HG02678 (cell line): ENCODE measurements around the gene SETD3.

Source experiments
- ATAC-seq: cut with Tn5 transposase; IDR thresholded peaks from one replicate; pipeline ENCODE4 v1.9.1; 2021; ENCODE audit warnings: mild to moderate bottlenecking, moderate library complexity; ENCODE audit not compliant: unreplicated experiment

SETD3 gene

DNA sequence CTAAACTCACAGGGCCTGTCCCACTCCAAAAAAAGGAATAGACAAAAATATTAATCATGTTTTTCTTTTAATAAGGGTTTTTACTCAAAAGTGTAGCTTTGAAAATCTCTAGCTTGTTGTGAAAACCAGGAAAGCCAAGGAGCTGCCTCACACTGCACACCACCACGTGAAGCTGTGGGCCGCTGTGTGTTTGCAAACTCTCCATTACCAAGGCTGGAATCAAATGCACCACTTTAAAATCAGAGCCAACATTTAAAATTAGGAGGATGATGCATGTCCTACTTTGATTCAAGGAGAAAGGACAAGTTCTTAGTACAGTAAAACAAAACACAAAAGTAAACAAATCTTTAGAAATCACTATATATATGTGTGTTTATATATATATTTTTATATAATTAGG is 83.0 kb downstream of the SETD3 start:
- ATAC-seq = no peak

DNA sequence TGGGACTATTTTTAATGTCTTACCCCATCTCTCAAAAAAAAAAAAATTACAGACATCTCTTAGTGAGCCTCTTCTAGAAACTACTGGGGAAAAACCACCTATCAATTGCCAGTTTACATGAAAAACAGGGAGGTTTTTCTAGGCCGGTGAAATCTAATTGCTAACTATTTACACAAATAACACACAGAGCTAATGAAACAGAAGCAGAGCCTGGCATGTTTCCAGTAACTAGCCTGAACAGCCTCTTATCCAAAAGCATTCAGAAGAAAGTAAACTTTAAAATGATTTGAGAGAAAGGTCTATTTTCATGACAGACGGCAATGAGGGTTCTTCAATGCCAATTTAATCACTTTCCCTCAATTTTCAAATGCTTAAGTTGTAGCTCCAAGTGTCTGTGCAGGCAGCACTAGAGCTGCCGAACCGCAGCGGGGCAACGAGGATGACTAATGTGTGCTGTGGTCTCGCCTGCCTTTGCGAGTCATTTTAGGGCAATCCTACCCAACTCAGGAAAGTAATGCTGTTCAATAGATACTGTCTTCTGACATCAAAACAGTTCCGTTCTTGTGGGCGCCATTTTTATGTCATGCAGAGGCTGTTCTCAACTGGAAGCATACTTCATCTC is 84.6 kb downstream of the SETD3 start:
- no peak for ATAC-seq

DNA sequence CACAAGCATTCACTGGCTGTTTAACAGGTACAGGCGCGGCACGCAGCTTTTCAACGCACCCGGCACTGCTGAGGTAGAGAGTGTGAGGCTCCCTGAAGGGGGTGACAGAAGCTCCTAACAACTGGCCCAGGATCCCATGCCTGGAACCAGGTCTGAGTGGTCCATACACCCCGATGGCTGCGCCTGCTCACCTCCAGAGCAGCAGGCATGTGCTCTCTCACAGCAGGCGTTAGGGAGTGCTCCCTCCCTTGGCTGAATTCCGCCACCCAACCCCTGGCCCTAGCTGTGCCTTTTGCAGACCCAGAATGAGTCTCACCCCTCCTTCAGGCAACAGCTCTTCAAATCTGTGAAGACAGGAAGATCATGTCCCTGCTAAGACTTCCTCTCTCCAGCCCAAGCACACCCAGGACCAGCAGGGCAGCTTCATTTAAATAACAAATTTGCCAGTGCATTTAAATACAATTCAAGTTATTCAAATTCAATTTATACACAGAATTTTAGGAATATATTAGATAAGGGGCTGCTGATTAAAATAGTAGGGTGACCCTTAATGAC is 86.0 kb downstream of the SETD3 start:
- no peak for ATAC-seq

DNA sequence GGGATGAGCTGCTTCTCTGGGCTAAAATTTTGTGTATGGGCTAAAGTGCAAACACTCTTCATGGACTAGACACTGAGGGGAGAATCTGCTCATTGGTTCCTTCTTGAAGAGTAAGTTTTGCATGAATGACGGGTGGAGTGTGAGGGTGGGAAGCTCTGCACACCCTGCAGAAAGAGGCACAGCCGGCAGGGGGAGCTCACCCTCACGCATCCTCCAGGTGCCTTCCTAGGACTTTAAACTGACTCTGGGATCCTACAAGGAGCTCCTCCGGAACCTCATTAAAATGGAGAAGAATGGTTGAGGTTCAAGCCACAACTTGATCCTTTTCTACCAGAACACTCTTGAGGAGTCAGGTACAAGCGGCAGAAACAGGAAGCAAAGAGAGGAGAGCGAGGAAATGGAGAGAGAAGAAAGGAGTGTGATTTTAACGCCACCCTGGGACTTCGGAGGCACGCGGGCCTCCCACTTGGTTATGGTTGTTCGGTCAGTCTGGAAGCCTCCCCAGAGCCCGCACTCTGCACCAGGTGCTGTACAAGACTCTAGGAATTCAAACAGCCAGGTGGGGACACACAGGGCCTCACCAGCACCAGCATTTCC is 87.5 kb downstream of the SETD3 start:
- ATAC-seq = peak; percentile 59

DNA sequence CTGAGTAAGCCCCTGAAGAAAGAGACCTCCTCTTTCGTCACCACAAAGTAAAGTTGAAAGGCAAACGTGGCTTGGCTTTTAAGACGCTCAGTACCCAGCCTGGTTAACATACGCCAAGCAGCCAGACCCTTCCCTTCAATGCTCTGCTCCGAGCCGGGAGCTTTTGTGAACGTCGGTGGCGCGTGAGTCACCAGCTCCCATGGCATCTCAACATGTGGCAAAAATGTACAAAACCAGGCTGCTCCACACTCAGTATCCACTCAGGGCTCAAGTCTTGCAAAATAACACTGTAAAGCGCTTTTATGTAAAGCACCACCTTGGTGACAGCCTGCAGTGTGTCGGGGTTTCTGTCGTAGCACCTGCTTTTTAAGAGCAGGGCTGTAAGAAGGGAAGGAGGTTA is 89.0 kb downstream of the SETD3 start:
- no peak for ATAC-seq

DNA sequence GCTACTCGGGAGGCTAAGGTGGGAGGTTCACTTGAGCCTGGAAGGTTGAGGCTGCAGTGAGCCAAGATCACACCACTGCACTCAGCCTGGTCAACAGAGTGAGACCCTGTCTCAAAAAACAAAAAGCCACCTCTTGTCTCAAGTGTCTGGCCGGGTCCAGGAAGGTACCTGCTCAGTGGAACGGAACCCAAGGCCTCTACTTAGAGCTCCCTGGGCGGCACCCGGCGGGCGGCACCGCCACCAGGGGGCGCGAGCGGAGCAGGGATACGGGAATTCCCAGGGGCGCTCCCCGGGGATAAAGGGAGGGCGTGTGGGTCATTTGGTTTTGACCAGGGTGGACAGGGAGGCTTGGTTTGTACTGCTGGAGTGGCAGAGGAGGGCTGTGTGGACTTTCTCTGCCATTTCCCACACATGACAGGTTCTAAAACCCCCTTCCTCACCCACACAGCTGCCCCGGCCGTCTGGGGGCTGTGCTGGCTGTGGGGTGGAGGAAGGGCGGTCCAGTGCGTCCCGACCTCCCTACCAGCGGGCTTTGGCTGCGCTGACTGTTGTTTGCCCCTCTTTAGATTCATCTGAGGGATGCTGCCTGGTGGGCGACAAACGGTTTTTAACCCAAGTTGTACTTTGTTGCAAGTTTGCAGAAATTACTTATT is 91.4 kb downstream of the SETD3 start:
- peak; percentile 43 for ATAC-seq

DNA sequence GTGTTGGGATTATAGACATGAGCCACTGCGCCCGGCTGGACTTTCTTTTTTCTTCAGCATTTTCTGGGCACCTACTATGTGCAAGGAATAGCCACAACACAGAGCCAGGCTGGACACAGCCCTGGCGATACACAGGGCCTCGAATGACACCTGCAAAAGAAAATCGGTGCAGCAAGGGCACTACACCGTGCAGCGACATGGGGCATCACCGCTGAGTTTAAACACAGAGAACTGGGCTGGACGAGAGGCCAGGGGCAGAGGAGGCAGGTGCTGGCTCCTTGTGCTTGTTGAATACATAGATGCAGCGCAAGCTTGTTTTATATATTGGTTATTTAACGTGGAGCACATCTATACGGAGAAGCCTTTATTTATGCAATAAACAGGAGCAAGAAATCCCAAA is 92.4 kb downstream of the SETD3 start:
- no peak for ATAC-seq

DNA sequence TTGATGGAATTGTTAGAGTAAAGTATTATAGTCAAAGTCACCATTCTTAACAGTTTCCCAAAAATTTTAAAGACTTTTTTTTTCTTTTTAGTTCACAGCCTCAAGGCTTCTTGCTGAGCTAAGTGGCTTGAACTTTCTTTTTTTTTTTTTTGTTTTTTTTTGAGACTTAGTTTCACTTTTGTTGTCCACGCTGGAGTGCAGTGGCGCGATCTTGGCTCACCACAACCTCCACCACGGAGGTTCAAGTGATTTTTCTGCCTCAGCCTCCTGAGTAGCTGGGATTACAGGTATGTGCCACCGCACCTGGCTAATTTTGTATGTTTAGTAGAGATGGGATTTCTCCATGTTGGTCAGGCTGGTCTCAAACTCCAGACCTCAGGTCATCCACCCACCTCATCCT is 92.8 kb downstream of the SETD3 start:
- no peak for ATAC-seq

DNA sequence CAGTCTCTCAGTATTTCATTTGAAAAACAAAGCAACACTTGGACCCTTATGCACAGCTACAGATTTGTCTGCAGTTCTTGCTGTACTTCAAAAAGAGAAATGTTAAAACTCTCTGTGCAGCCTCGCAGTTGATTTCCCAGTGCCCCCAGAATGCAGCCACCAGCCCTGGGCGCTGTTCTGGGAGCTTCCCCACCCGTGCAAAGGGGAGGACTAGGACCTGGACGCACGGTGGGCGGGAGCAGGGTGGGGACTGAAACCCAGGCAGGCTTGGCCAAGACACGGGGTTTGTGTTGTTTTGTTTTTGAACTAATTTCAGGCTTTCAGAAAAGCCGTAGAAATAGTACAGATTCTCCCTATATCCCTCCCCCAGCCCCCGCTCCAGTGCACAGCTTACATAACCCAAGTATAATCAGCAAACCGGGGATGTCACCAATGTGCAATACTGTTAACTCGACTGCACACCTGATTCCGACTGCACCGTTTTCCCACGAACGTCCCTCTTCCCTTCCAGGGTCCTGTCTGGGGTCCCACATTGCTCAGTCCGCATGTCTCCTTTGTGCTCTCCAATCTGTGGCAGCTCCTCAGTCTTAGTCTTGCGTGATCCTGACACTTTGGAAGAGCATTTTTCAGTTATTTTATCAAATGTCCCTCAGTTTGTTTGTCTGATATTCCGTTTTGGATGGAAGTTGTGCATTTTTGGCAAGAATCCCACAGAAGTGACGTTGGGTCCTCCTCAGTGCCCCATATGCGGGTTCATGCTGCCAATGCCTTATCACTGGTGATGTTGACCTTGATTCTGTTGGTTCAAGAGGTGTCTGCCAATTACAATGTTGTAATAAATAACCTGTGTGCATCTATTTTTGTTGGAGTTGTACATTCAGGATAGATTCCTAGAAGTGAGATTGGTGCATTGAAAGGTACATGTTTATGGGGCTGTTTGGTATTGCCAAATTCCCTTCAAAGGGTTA is 95.9 kb downstream of the SETD3 start:
- no peak for ATAC-seq

DNA sequence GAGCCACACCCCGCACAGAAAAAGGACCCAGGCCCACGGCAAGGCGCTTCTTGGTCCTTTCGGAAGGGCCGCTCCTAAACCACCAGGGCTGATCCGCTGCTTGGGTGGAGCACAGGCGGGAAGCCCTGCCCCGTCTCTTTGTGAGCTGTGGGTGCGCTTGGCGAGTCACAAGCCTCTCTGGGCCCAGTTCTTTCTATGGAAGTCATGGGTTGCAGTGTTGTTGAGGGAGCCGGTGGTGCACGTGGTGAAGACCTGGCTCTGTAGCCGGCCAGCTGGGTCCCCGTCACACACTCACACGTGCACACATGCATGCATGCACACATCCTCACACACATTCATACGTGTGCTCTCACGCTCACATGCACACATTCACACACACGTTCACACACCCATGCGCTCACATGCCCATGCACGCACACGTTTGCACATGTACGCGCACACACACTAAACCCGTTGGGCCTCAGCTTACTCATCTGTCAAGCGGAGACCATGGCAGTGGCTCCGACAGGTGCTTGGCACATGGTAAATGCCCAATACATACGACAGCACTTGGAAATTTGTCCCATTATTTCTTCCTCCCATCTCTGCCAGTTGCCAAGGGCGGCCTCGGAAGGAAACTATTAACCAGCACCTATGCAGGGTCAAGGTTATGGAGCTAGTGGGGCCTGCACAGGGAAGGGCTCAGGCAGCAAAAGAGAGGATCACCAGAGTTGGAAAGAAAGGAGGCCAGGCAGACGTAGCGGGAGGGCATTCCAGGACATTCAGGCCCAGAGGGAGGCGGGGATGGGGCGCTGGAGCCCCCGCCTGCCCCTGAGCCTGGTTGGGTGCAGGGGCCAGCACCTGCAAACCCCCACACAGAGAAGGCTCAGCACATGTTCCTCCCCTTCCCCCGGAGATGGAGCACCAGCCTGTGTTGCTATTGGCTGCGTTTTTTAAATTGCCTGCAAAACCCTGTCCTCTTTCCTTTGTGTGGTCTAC is 96.9 kb downstream of the SETD3 start:
- no peak for ATAC-seq

DNA sequence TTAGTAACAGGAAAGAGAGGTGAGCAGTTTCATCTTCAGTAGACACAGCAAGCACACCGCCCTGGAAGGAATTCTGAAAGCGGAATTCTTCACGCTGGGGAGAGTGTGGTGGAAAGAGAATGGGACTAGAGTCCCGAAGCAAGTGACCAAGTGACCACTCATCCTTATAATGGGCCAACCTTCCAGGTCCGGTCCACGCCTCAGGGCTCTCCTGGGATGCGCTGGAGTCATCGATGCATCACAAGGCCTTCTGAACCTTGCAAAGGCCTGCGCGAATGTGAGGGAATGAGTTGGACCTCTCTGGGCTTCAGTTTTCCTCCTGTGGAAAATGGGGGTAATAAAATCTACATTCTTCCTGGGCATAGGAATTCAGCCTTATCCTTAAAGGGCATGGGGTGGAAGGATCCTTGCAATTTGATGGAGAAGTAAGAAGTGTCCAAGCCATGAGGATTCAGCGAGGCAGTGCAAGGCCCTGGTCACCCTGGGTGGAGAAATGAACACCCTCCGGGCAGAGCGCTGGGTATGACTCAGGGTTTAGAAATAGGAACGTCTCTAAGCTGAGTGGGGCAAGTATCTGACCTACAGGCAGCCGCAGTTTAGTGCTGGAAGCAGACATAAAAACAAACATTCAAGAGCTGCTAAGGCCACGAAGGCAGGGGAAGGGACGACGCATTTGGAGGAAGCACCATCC is 97.7 kb downstream of the SETD3 start:
- ATAC-seq = no peak

DNA sequence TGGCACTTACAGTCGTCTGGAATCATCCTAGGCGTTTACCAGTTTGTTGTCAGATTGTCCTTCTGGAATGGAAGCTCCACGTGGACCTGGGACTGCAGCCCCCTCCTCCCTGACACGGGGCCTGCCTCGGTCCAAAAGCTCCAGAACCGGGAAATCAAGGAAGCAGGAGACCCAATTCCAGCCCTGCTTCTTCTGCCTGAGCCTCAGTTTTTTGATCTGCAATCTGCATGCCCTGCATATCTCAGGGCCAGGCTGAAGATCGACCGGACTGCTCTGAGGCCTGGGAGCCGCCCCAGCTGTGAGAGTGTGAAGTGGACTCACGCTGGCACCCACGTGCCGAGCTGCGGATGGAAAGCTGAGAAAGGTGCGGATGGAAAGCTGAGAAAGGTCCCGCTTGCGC is 98.6 kb downstream of the SETD3 start:
- ATAC-seq = no peak

DNA sequence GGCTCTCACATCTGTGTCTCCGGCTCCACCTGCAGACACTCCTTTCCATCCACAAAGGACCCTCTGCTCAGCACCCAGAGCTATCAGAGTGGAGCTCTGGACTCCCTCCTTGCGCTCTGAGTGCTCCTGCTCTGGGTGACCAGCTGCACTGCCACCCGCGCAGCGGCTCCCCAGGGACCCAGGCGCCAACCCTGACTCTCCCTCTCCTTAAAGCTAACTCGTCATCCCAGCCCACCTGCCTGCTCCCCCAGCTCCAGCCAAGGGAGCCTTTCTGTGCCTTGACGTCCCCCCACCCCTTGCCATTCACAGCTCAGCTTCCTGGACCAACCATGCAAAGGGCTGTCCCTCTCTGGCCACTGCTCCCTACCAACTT is 99.0 kb downstream of the SETD3 start:
- ATAC-seq = no peak

DNA sequence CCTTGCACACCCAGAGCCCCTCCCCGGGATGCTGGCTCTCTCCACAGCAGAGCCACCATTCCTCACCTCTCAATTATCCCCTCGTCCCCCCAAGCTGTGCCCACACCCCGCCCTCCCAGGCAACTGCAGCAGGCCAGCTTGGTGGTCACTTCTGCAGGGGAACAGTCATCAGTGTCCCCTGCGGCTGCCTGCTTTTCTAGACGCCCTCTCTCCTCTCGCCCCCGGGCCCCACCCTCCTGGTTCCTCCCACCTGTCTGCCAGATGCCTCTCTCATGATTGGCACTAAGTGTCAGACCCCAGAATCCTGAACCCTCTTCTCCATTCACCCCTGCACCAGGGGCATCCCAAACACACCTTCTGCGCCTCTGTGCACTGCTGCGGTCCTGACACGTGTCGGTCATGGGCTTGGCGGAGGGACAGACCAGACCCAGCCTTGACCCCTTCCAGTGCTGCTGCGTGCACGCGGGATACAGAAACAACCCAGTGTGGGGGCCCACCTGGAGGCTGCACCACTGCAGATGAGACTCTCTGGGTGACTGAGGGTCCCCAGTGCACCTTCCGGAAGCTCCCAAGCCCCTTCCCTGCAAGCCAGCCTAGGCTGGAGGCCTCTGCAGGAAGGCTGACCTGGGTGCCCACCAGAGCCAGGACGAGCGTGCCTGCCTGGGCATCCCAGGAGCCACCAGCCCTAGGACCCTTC is 99.5 kb downstream of the SETD3 start:
- ATAC-seq = no peak

DNA sequence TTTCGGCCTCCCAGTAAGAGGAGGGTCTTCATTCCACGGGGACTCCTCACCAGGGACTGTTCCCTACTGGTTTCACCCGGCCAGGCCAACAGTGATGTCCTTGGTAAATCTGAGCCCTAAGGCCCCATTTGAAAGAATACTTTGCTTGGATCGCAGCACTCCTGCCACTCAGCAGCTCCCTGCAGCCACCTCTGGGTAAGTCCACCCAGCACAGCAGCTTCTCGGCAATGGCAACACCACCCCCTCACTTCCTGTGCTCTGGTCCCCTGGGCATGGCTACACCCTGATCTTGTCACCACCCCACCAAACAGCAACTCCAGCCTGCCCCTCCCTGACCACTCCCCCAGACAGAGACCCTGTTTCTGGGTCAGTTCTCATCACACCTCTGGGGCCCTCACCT is 100.3 kb downstream of the SETD3 start:
- ATAC-seq = no peak

DNA sequence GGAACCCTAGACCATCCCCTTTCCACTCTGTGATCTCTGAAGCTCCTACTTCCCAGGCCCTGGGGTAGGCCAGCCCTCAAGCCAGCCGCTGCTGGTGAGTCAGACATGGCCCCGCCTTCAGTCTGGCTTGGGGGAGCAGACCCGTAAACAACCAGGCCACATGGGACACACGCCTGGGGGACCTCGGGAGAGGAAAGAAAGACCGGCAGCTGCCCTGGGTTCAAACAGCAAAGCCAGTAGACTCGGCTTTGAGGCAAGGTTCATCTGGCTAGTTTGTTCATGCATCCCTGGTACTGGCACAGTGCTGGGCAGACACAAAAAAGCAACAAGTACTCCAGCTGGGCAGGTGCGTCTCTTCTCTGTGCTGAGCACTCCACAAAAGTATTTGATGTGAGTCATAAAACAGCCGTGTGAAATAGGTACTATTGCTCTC is 101.9 kb downstream of the SETD3 start:
- no peak for ATAC-seq

DNA sequence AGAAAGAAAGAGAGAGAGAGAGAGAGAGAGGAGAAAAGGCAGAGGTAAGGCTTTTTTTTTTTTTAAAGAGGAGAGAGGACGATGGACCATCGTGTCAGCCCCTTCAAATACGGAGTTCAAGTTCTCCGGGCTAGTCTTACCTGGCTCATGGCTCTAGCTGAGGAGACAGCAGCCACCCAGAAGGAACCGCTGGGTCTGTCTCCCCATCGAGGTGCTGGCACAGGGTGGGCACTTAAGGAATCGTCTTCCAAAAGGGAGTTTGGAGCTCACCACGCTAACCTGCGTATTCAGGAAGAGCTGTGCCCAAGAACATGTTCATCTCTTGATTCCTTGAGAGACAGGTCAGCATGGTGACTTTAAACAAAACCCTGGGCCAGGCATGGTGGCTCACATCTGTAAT is 102.7 kb downstream of the SETD3 start:
- ATAC-seq = no peak

DNA sequence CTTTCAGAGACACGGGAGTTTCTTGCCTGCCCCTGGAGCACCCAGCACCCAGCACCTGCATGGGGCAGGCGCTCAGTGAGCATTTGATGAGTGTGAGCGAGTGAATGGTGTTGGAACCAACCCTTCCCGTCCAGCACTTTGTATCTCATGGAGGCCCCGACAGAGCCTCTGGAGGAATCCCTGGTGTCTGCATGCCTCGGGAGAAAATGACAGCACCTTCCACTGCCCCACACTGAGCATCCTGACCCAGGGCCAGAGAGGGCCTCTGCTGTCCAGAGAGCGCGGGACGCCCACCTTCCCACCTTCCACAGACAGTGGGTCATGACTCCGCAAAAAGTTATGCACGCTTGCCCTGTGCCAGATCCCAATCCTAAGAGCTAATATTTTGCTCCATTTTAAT is 105.7 kb downstream of the SETD3 start:
- no peak for ATAC-seq
